Adrenal gland (tissue), 12 donors: ENCODE measurements around the gene POLK. TPM values are rescaled to one million over a fixed set of nuclear protein-coding genes. Genes with fewer than 3 reads are reported as not detected.

ENCODE experiments used
- DNase-seq, 7 donors: peaks; one replicate each; pipeline ENCODE4 v3.0.0-alpha.2; 2019 to 2020
- H3K27ac ChIP-seq, 5 donors: fragments of 200-600 bp; sonication (generic) in 4 of 5; 1 replicate in 3 of 5; 2 replicates in 2 of 5; pipeline versions ENCODE4 v1.5.1 to v1.8.0; 2016 to 2020; ENCODE audit warnings: mild to moderate bottlenecking in 1 of 5
- H3K27me3 ChIP-seq: fragments of 200-600 bp; 2 replicates; pipeline ENCODE4 v1.8.0; 2021
- H3K36me3 ChIP-seq, 2 donors: fragments of 200-600 bp; replicated peaks in 1 of 2; 1 replicate in 1 of 2; 2 replicates in 1 of 2; pipeline versions ENCODE4 v1.5.1 to v1.8.0; 2018 to 2022
- H3K4me1 ChIP-seq, 2 donors: fragments of 200-600 bp; replicated peaks in 1 of 2; 1 replicate in 1 of 2; 2 replicates in 1 of 2; pipeline versions ENCODE4 v1.5.1 to v1.8.0; 2018 to 2021
- H3K4me3 ChIP-seq, 4 donors: fragments of 200-600 bp; sonication (generic) in 3 of 4; one replicate each; pipeline ENCODE4 v1.5.1; 2016 to 2018
- H3K9me3 ChIP-seq, 3 donors: fragments of 200-600 bp; sonication (generic) in 1 of 3; replicated peaks in 1 of 3; 1 replicate in 2 of 3; 2 replicates in 1 of 3; pipeline versions ENCODE4 v1.5.1 to v1.8.0; 2016 to 2021
- CTCF ChIP-seq, 6 experiments: fragments of 450-650 bp in 4 of 6; fragments of 200-600 bp in 2 of 6; sonication (generic) in 1 of 6; IDR thresholded peaks; 1 replicate in 5 of 6; 2 replicates in 1 of 6; pipeline versions ENCODE4 v1.5.1 to v1.8.0; 2016 to 2021; ENCODE audit warnings: antibody characterized with exemption in 6 of 6, mild to moderate bottlenecking in 2 of 6, moderate library complexity in 1 of 6
- POLR2A ChIP-seq, 2 donors: fragments of 450-650 bp; IDR thresholded peaks; one replicate each; pipeline ENCODE4 v1.6.1; 2017; ENCODE audit warnings: antibody characterized with exemption in 2 of 2, mild to moderate bottlenecking in 2 of 2, moderate library complexity in 1 of 2
- whole genome bisulfite sequencing, 4 donors: extraction: QIAGEN DNeasy Blood & Tissue Kit in 2 of 4; methylation state at CpG; one replicate each; pipeline versions ENCODE4 v1.1.5 to v1.1.7; 2013 to 2017; 5-methylcytosine and 5-hydroxymethylcytosine counted together
- intact Hi-C, 2 donors: fragments of 100-400 bp; cut with DNase I; formaldehyde crosslinking; loops; one replicate each; pipeline versions ENCODE4 v1.14.1 to v1.15.0; 2022 to 2023
- polyA plus RNA-seq, 3 donors: library from polyadenylated mRNA; stranded (reverse); fragments of 200-250 nt in 2 of 3; fragments of 350-450 nt in 1 of 3; fragmentation: Illumina TruSeq in 1 of 3; extraction: RNeasy Lipid Tissue Mini Kit (QIAGEN cat#74804) in 1 of 3; gene quantifications; one replicate each; pipeline ENCODE4 v1.2.3, GENCODE V29; 2013 to 2014
- total RNA-seq, 9 donors: library from RNA; depleted of rRNA in 4 of 9; stranded (reverse); fragments of >200 nt in 4 of 9; fragments of 120-200 nt in 1 of 9; fragmentation: NEBNext Ultra II Directional in 1 of 9; extraction: Animal tissue kit (Norgen Biotek cat#: 25700) in 1 of 9; gene quantifications; one replicate each; pipeline versions ENCODE4 v1.1.0 to v1.2.4, GENCODE V29; 2013 to 2023
- donor health status: healthy with polysubstance abuse.
- donor health status: Bipolar disorder and iron deficiency.
- donor health status: DM: yes; HTN: yes; CAD: no.
- donor health status: DM: no; HTN: no; CAD: no.
- donor health status: DM: no; HTN: no; CAD: no.
- donor health status: DM: yes; HTN: yes; CAD: no.

POLK gene
- total and polyA plus RNA-seq, 12 donors, result 6.9 to 63.6 (median 36.5) TPM

GRCh38 chr5:75616971-75617621, 105.4 kb downstream of the POLK start:
- peaks cover 0 to 11% of the 10 kb centered on the region in 2 donors for H3K4me1 ChIP-seq
- no peaks in the 10 kb centered on the region for H3K36me3 ChIP-seq
- H3K4me3 ChIP-seq, result no peak overlapping the region
- intact Hi-C loops, result no loop called here
- H3K27ac ChIP-seq, result peak overlapping the region in 1 of 5 donors; percentile 6
- H3K9me3 ChIP-seq, result no peaks in the 10 kb centered on the region
- 72 to 82% (median 81%) methylated on average over 7 of the region's 7 CpGs for WGBS, 4 donors
- no peak for DNase-seq
- TF ChIP-seq POLR2A (IDR thresholded peaks at IDR 0.05), result no peak
- TF ChIP-seq CTCF (IDR thresholded peaks at IDR 0.05), result no peak
- no peaks in the 10 kb centered on the region for H3K27me3 ChIP-seq

GRCh38 chr5:75617736-75618352, 106.2 kb downstream of the POLK start:
- H3K9me3 ChIP-seq, result no peaks in the 10 kb centered on the region
- peaks cover 0 to 11% of the 10 kb centered on the region in 2 donors for H3K4me1 ChIP-seq
- no peaks in the 10 kb centered on the region for H3K36me3 ChIP-seq
- intact Hi-C loops, result no loop called here
- DNase-seq, result no peak
- no peak overlapping the region for H3K27ac ChIP-seq
- TF ChIP-seq CTCF (IDR thresholded peaks at IDR 0.05) (no peak), POLR2A (IDR thresholded peaks at IDR 0.05) (no peak)
- no peaks in the 10 kb centered on the region for H3K27me3 ChIP-seq
- 78 to 92% (median 91%) methylated on average over 5 of the region's 5 CpGs for WGBS, 4 donors
- no peak overlapping the region for H3K4me3 ChIP-seq

- peak in 1 of 7 donors; percentile 23 for DNase-seq
- intact Hi-C loops, result no loop called here
- peaks cover 0 to 7% (median 0%) of the 10 kb centered on the region in 3 donors for H3K9me3 ChIP-seq
- WGBS, 4 donors, result 57 to 72% (median 63%) methylated on average over 4 of the region's 4 CpGs
- H3K27ac ChIP-seq, result peak overlapping the region in 3 of 5 donors; percentile 1 to 10 (median 2)
- no peak for TF ChIP-seq CTCF (IDR thresholded peaks at IDR 0.05)
- no peak for TF ChIP-seq POLR2A (IDR thresholded peaks at IDR 0.05)
- H3K36me3 ChIP-seq, result no peaks in the 10 kb centered on the region
- H3K4me3 ChIP-seq, result no peak overlapping the region
- H3K27me3 ChIP-seq, result no peaks in the 10 kb centered on the region
- peaks cover 0 to 11% of the 10 kb centered on the region in 2 donors for H3K4me1 ChIP-seq
Measured at GRCh38 chr5:75620184-75620959, 108.7 kb downstream of the POLK start.

- H3K27ac ChIP-seq, result no peak overlapping the region
- 82 to 92% (median 86%) methylated on average over 3 to 4 of the region's 4 CpGs for WGBS, 4 donors
- H3K36me3 ChIP-seq, result no peaks in the 10 kb centered on the region
- intact Hi-C loops, result no loop called here
- peaks cover 0 to 7% (median 0%) of the 10 kb centered on the region in 3 donors for H3K9me3 ChIP-seq
- DNase-seq, result no peak
- no peak overlapping the region for H3K4me3 ChIP-seq
- no peaks in the 10 kb centered on the region for H3K27me3 ChIP-seq
- peaks cover 0 to 11% of the 10 kb centered on the region in 2 donors for H3K4me1 ChIP-seq
- TF ChIP-seq CTCF (IDR thresholded peaks at IDR 0.05) (no peak), POLR2A (IDR thresholded peaks at IDR 0.05) (no peak)
Measured at GRCh38 chr5:75622564-75622963, 110.9 kb downstream of the POLK start.
